PC-9 (cell line): Measurements from ENCODE around the gene SCD5. TPM values are rescaled to one million over a fixed set of nuclear protein-coding genes. Genes with fewer than 3 reads are reported as not detected.

ENCODE experiments used
- BruUV-seq: library from RNA; stranded (reverse); fragments of 400-500 nt; replicated peaks from 2 replicates; lab custom pipeline; 2021; lab: Mats Ljungman, UMichigan
- CTCF ChIA-PET: fragments of 300-600 bp; sonication (Branson Sonifier 250); formaldehyde crosslinking; loops from one replicate; lab custom pipeline; 2022; ENCODE audit warnings: antibody characterized with exemption; lab: Charles Lee
- POLR2A ChIA-PET: fragments of 300-600 bp; sonication (Branson Sonifier 250); formaldehyde crosslinking; loops from one replicate; lab custom pipeline; 2022; ENCODE audit warnings: antibody characterized with exemption; ENCODE audit not compliant: unreplicated experiment; lab: Charles Lee
- DNase-seq, 2 experiments: peaks; one replicate each; pipeline versions ENCODE4 v3.0.0 to v3.0.0-alpha.2; 2015 to 2022; ENCODE audit warnings: mixed read lengths in 1 of 2
- H2AFZ ChIP-seq: fragments of 200-600 bp; sonication (generic); 2 replicates; pipeline ENCODE4 v1.8.1; 2017; ENCODE audit warnings: antibody characterized with exemption
- H3F3A ChIP-seq: fragments of 200-600 bp; sonication (generic); 2 replicates; pipeline ENCODE4 v1.8.1; 2017; ENCODE audit warnings: antibody characterized with exemption, mild to moderate bottlenecking, low read depth; ENCODE audit not compliant: insufficient read depth
- H3K27ac ChIP-seq: fragments of 200-600 bp; sonication (generic); 2 replicates; pipeline ENCODE4 v1.6.1; 2016; ENCODE audit warnings: mixed run types
- H3K27me3 ChIP-seq: fragments of 200-600 bp; sonication (generic); 2 replicates; pipeline ENCODE4 v1.6.1; 2016; ENCODE audit warnings: low read depth, mixed run types; ENCODE audit not compliant: insufficient read depth
- H3K36me3 ChIP-seq: fragments of 200-600 bp; sonication (generic); 2 replicates; pipeline ENCODE4 v1.6.1; 2016; ENCODE audit warnings: low read depth, mixed run types
- H3K4me1 ChIP-seq: fragments of 200-600 bp; sonication (generic); replicated peaks from 2 replicates; pipeline ENCODE4 v1.6.1; 2016; ENCODE audit warnings: mixed run types; ENCODE audit not compliant: insufficient read depth
- H3K4me2 ChIP-seq: fragments of 200-600 bp; sonication (generic); 2 replicates; pipeline ENCODE4 v1.6.1; 2017; ENCODE audit warnings: mixed run types
- H3K4me3 ChIP-seq: fragments of 200-600 bp; sonication (generic); 2 replicates; pipeline ENCODE4 v1.6.1; 2016; ENCODE audit warnings: mixed run types
- H3K79me2 ChIP-seq: fragments of 200-600 bp; sonication (generic); 2 replicates; pipeline ENCODE4 v1.6.1; 2017; ENCODE audit warnings: low read depth, mixed run types
- H3K9me2 ChIP-seq: fragments of 200-600 bp; sonication (generic); 2 replicates; pipeline ENCODE4 v1.8.1; 2017; ENCODE audit warnings: mild to moderate bottlenecking; ENCODE audit not compliant: insufficient read depth
- H3K9me3 ChIP-seq: fragments of 200-600 bp; sonication (generic); 2 replicates; pipeline ENCODE4 v1.8.1; 2016; ENCODE audit warnings: low read depth; ENCODE audit not compliant: insufficient read depth
- H4K20me1 ChIP-seq: fragments of 200-600 bp; sonication (generic); 2 replicates; pipeline ENCODE4 v1.8.1; 2017; ENCODE audit not compliant: insufficient read depth
- EZH2 ChIP-seq: fragments of 200-600 bp; sonication (generic); IDR thresholded peaks from 2 replicates; pipeline ENCODE4 v1.8.0; 2017; ENCODE audit warnings: antibody characterized with exemption, low read depth
- intact Hi-C: fragments of 100-400 bp; cut with micrococcal nuclease; formaldehyde crosslinking; loops from one replicate; pipeline ENCODE4 v1.10.0; 2022; ENCODE audit not compliant: unreplicated experiment
- total RNA-seq: library from RNA; stranded (reverse); gene quantifications from 2 replicates; pipeline ENCODE4 v1.2.3, GENCODE V29; 2021
- TF ChIP-seq, protein P1 (sequence below): fragments of 200-600 bp; sonication (generic); conservative IDR thresholded peaks from 2 replicates; pipeline ENCODE4 v1.6.1; 2017; ENCODE audit warnings: mixed run types, antibody characterized with exemption, mild to moderate bottlenecking, moderate library complexity

The SCD5 gene
- total RNA-seq, 1 experiment from 2014 or later, result 34.3 TPM

DNA sequence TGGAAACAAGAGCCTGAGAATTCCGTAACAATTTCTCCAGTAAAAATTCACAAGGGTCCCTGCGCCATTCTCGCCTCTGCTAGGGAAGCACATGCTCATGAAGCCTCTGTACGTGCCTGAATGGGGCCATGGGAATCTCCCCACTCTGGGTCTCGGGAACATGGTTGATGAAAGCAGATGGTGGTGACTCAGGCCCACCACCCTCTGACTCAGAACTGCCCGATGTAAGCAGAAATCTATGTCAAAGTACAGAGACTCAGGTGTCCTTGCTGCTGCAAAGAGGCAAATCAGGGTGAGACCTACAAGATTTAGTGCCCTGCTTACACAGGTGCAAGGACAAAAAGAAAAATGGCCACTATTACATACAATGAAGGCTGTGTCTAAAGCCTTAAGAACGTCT, 65.0 kb downstream of the SCD5 start:
- intact Hi-C loops, result loop anchor here (10.0 kb wide), 1 partner anchor 269 kb away; no protein-coding TSS in a partner anchor
- Histone ChIP-seq H3K9me2 (no peaks in the 10 kb centered on the region), H2AFZ (0 out of 2 replicates have a peak overlapping the region, but pooled peaks have one; percentile 26), H3K4me3 (no peak overlapping the region), H3F3A (no peaks in the 10 kb centered on the region), H3K79me2 (no peaks in the 10 kb centered on the region), H4K20me1 (no peaks in the 10 kb centered on the region), H3K27me3 (no peaks in the 10 kb centered on the region), H3K27ac (peak overlapping the region; percentile 57), H3K4me1 (peaks cover 15% of the 10 kb centered on the region), H3K9me3 (no peaks in the 10 kb centered on the region), H3K4me2 (peak overlapping the region; percentile 55), H3K36me3 (no peaks in the 10 kb centered on the region)
- no peak for TF ChIP-seq EZH2
- TF ChIP-seq, protein P1, sequence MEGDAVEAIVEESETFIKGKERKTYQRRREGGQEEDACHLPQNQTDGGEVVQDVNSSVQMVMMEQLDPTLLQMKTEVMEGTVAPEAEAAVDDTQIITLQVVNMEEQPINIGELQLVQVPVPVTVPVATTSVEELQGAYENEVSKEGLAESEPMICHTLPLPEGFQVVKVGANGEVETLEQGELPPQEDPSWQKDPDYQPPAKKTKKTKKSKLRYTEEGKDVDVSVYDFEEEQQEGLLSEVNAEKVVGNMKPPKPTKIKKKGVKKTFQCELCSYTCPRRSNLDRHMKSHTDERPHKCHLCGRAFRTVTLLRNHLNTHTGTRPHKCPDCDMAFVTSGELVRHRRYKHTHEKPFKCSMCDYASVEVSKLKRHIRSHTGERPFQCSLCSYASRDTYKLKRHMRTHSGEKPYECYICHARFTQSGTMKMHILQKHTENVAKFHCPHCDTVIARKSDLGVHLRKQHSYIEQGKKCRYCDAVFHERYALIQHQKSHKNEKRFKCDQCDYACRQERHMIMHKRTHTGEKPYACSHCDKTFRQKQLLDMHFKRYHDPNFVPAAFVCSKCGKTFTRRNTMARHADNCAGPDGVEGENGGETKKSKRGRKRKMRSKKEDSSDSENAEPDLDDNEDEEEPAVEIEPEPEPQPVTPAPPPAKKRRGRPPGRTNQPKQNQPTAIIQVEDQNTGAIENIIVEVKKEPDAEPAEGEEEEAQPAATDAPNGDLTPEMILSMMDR, result no peak
- POLR2A ChIA-PET, result no interaction called here
- BruUV-seq, result no TSS peak
- peak; percentile 12 to 67 for DNase-seq
- CTCF ChIA-PET, result no interaction called here

DNA sequence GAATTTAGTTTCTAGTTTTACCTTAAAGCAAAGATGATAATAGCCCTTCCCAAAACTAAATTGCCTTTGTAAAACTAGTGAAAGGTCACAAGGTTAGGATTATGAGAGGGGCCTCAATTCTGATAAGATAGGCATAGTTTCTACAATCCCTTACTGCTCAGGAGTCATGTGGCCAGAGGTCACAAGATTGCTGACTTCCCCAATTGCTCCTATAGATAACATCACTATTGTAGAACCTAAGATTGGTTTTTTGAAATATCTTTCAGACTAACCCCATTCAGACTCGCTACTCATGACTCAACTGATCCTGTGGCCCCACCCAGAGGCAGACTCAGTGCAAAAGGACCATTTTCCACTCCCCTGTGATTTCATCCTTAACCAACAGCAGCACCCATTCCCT, 70.3 kb downstream of the SCD5 start:
- H3K36me3 ChIP-seq, result no peaks in the 10 kb centered on the region
- no peak overlapping the region for H3K4me3 ChIP-seq
- H3K9me2 ChIP-seq, result no peaks in the 10 kb centered on the region
- no peak for TF ChIP-seq EZH2
- TF ChIP-seq, protein P1, result no peak
- no TSS peak for BruUV-seq
- DNase-seq, result no peak
- no peaks in the 10 kb centered on the region for H3K27me3 ChIP-seq
- no peak overlapping the region for H3K4me2 ChIP-seq
- ChIA-PET CTCF (no interaction called here), POLR2A (no interaction called here)
- no peaks in the 10 kb centered on the region for H4K20me1 ChIP-seq
- intact Hi-C loops, result no loop called here
- H3K79me2 ChIP-seq, result no peaks in the 10 kb centered on the region
- H3K27ac ChIP-seq, result no peak overlapping the region
- no peaks in the 10 kb centered on the region for H3K9me3 ChIP-seq
- no peaks in the 10 kb centered on the region for H3F3A ChIP-seq
- no peak overlapping the region for H2AFZ ChIP-seq
- H3K4me1 ChIP-seq, result peaks cover 2% of the 10 kb centered on the region

DNA sequence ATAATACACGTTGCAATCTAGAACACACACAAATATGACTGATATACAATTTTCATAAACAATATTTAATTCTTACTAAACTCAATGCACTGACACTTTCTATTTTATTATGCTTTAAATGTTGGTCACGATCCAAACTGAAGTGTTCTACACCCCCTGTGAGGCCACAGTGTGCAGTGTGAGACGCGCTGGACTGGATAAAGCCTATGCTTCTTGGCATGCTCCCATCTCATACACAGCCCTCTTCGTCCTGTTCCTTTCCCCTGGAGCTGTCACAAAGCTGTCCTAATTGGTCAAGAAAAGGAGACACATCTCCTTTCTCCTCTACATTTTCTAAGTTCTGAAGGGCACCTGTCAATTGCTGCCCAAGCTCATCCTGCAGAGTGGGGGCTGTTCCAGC, 72.0 kb downstream of the SCD5 start:
- ChIA-PET CTCF (no interaction called here), POLR2A (no interaction called here)
- Histone ChIP-seq H3K79me2 (no peaks in the 10 kb centered on the region), H3K27ac (no peak overlapping the region), H3K27me3 (no peaks in the 10 kb centered on the region), H3K4me1 (no peaks in the 10 kb centered on the region), H4K20me1 (no peaks in the 10 kb centered on the region), H3F3A (no peaks in the 10 kb centered on the region), H2AFZ (no peak overlapping the region), H3K9me2 (no peaks in the 10 kb centered on the region), H3K4me3 (no peak overlapping the region), H3K4me2 (no peak overlapping the region), H3K36me3 (no peaks in the 10 kb centered on the region), H3K9me3 (no peaks in the 10 kb centered on the region)
- BruUV-seq, result no TSS peak
- DNase-seq, result no peak
- no peak for TF ChIP-seq EZH2
- TF ChIP-seq, protein P1, result no peak
- intact Hi-C loops, result no loop called here
